Ishikawa (cell line): Measurements from ENCODE around the gene LYRM1.

ENCODE experiments used
- CEBPB ChIP-seq: IDR thresholded peaks from 2 replicates; pipeline ENCODE4 v1.6.1; 2012
- CREB1 ChIP-seq: IDR thresholded peaks from 2 replicates; pipeline ENCODE4 v1.6.1; 2012; ENCODE audit warnings: low read depth
- EGR1 ChIP-seq: IDR thresholded peaks from 2 replicates; pipeline ENCODE4 v1.6.1; 2012
- EP300 ChIP-seq: IDR thresholded peaks from 2 replicates; pipeline ENCODE4 v1.6.1; 2012; ENCODE audit warnings: borderline replicate concordance
- FOXM1 ChIP-seq: IDR thresholded peaks from 2 replicates; pipeline ENCODE4 v1.6.1; 2012; ENCODE audit warnings: low read depth, borderline replicate concordance
- NFIC ChIP-seq: IDR thresholded peaks from 2 replicates; pipeline ENCODE4 v1.6.1; 2012
- RAD21 ChIP-seq: IDR thresholded peaks from 2 replicates; pipeline ENCODE4 v1.6.1; 2012; ENCODE audit warnings: low read depth
- TAF1 ChIP-seq: IDR thresholded peaks from 2 replicates; pipeline ENCODE4 v1.6.1; 2012; ENCODE audit warnings: low read depth, mild to moderate bottlenecking
- TCF12 ChIP-seq: IDR thresholded peaks from 2 replicates; pipeline ENCODE4 v1.6.1; 2012; ENCODE audit warnings: low read depth
- TEAD4 ChIP-seq: IDR thresholded peaks from 2 replicates; pipeline ENCODE4 v1.6.1; 2012
- YY1 ChIP-seq: IDR thresholded peaks from 2 replicates; pipeline ENCODE4 v1.6.1; 2012; ENCODE audit warnings: low read depth
- ZBTB7A ChIP-seq: IDR thresholded peaks from 2 replicates; pipeline ENCODE4 v1.6.1; 2012; ENCODE audit warnings: low read depth
- TF ChIP-seq, protein P1 (sequence below): IDR thresholded peaks from 2 replicates; pipeline ENCODE4 v1.6.1; 2012
- TF ChIP-seq, protein P2 (sequence below): IDR thresholded peaks from 2 replicates; pipeline ENCODE4 v1.6.1; 2012
- TF ChIP-seq, protein P3 (sequence below): IDR thresholded peaks from 2 replicates; pipeline ENCODE4 v1.6.1; 2012; ENCODE audit warnings: low read depth, mild to moderate bottlenecking

Gene LYRM1

DNA sequence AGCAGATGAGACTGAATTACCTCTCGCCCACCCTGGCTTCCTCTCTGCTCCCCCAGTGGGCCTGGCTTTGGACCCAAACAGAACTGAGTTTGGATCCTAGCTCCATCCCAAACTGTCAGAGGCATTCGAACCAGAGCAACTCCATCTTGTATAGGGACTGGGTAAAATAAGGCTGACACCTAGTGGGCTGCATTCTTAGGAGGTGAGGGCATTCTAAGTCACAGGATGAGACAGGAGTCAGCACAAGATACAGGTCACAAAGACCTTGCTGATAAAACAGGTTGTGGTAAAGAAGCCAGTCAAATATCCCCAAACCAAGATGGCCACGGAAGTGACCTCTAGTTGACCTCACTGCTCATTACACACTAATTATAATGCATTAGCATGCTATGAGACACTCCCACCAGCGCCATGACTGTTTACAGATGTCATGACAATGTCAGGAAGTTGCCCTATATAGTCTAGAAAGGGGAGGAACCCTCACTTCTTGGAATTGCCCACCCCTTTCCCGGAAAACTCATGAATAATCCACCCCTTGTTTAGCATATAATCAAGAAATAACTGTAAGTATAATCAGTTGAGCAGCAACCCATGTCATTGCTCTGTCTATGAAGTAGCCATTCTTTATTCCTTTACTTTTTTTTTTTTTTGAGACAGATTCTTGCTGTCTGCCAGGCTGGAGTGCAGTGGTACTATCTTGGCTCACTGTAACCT is 44.4 kb downstream of the LYRM1 start:
- no peak for TF ChIP-seq CEBPB
- TF ChIP-seq RAD21, result peak; percentile 11; the same call in 1 of the 2 replicates

DNA sequence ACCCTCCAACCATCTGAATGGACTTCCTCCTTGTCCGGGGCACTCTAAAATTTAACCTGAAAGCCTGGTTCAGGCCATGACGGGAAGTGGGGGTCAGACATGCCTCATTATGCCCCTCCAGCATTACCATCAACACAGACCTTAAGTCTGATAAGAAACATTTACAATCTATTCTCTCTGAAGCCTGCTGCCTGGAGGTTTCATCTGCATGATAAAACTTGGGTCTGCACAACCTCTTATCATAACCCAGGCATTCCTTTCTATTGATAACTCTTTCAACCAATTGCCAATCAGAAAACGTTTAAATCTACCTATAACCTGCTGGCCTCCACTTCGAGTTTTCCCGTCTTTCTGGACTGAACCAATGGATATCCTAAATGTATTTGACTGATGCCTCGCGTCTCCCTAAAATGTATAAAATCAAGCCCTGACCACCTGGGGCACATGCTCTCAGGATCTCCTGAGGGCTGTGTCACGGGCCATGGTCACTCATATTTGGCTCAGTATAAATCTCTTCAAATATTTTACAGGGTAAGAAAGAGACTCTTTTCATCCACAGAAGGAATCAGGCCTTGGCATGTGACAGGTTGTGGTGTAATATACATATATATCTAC is 45.6 kb downstream of the LYRM1 start:
- TF ChIP-seq, protein P1, sequence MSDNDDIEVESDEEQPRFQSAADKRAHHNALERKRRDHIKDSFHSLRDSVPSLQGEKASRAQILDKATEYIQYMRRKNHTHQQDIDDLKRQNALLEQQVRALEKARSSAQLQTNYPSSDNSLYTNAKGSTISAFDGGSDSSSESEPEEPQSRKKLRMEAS, result no peak
- TF ChIP-seq FOXM1 (no peak), ZBTB7A (no peak), YY1 (no peak), NFIC (no peak), EP300 (no peak), CEBPB (no peak), CREB1 (no peak), TAF1 (no peak), TEAD4 (no peak), EGR1 (no peak)
- TF ChIP-seq, protein P2, sequence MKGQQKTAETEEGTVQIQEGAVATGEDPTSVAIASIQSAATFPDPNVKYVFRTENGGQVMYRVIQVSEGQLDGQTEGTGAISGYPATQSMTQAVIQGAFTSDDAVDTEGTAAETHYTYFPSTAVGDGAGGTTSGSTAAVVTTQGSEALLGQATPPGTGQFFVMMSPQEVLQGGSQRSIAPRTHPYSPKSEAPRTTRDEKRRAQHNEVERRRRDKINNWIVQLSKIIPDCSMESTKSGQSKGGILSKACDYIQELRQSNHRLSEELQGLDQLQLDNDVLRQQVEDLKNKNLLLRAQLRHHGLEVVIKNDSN, result no peak
- TF ChIP-seq, protein P3, sequence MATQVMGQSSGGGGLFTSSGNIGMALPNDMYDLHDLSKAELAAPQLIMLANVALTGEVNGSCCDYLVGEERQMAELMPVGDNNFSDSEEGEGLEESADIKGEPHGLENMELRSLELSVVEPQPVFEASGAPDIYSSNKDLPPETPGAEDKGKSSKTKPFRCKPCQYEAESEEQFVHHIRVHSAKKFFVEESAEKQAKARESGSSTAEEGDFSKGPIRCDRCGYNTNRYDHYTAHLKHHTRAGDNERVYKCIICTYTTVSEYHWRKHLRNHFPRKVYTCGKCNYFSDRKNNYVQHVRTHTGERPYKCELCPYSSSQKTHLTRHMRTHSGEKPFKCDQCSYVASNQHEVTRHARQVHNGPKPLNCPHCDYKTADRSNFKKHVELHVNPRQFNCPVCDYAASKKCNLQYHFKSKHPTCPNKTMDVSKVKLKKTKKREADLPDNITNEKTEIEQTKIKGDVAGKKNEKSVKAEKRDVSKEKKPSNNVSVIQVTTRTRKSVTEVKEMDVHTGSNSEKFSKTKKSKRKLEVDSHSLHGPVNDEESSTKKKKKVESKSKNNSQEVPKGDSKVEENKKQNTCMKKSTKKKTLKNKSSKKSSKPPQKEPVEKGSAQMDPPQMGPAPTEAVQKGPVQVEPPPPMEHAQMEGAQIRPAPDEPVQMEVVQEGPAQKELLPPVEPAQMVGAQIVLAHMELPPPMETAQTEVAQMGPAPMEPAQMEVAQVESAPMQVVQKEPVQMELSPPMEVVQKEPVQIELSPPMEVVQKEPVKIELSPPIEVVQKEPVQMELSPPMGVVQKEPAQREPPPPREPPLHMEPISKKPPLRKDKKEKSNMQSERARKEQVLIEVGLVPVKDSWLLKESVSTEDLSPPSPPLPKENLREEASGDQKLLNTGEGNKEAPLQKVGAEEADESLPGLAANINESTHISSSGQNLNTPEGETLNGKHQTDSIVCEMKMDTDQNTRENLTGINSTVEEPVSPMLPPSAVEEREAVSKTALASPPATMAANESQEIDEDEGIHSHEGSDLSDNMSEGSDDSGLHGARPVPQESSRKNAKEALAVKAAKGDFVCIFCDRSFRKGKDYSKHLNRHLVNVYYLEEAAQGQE, result no peak

DNA sequence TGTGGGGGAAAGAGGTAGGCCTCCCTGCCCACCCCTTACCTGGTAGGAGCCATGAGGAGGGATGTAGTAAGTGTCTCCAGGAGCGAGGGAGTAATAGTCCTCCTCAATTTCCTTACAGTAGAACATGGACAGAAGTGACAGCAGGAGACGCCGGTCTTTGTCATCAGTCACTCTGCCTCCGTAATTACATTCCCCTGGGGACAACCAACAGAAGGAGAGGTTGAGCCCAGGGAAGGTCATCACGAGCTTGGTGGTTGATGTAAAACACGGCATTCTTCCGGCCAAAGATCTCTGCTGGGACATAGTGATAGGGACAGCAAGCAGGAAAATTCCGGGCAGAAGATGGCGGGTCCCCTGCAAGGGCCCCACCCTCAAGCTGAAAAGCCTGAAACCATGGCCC is 47.9 kb downstream of the LYRM1 start:
- no peak for TF ChIP-seq CREB1
- TF ChIP-seq FOXM1, result no peak
- TF ChIP-seq, protein P2, result no peak
- no peak for TF ChIP-seq TAF1
- TF ChIP-seq CEBPB, result no peak
- TF ChIP-seq TCF12, result no peak
- TF ChIP-seq EP300, result no peak
- TF ChIP-seq YY1, result no peak
- no peak for TF ChIP-seq EGR1
- TF ChIP-seq, protein P3, result no peak
- no peak for TF ChIP-seq RAD21
- TF ChIP-seq, protein P1, result no peak
- no peak for TF ChIP-seq NFIC
- no peak for TF ChIP-seq TEAD4
- TF ChIP-seq ZBTB7A, result no peak

DNA sequence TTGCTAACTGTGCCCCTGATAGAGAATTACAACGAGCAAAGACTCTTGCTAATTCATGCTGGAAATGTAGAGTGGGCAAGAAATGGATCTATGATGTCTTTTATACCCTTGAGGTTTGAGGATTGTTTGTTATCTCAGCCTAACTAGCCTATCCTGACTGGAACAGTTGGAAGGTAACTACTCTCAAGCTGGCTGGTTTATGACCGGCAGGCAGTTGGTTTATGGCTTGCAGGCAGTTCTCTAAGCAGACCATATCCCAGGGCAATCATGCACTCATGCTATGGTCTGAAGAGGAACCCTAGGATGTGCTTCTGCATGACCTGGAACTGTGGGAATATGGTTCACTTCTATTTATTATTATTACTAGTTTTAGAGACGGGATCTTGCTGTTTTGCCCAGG is 49.1 kb downstream of the LYRM1 start:
- TF ChIP-seq YY1 (no peak), TCF12 (no peak), RAD21 (no peak), EGR1 (no peak), EP300 (no peak), CEBPB (no peak)
- TF ChIP-seq, protein P1, result no peak
- TF ChIP-seq, protein P3, result no peak
